ENCODE data around the gene OTUD4.
A peak's percentile ranks its signal among the peaks of the same experiment; 100 is the strongest.
"Not testable (repeated sequence)": the region's sequence is repeated elsewhere in the genome, so short reads cannot be mapped to it uniquely, and the experiment has no call there.

Gene OTUD4, protein sequence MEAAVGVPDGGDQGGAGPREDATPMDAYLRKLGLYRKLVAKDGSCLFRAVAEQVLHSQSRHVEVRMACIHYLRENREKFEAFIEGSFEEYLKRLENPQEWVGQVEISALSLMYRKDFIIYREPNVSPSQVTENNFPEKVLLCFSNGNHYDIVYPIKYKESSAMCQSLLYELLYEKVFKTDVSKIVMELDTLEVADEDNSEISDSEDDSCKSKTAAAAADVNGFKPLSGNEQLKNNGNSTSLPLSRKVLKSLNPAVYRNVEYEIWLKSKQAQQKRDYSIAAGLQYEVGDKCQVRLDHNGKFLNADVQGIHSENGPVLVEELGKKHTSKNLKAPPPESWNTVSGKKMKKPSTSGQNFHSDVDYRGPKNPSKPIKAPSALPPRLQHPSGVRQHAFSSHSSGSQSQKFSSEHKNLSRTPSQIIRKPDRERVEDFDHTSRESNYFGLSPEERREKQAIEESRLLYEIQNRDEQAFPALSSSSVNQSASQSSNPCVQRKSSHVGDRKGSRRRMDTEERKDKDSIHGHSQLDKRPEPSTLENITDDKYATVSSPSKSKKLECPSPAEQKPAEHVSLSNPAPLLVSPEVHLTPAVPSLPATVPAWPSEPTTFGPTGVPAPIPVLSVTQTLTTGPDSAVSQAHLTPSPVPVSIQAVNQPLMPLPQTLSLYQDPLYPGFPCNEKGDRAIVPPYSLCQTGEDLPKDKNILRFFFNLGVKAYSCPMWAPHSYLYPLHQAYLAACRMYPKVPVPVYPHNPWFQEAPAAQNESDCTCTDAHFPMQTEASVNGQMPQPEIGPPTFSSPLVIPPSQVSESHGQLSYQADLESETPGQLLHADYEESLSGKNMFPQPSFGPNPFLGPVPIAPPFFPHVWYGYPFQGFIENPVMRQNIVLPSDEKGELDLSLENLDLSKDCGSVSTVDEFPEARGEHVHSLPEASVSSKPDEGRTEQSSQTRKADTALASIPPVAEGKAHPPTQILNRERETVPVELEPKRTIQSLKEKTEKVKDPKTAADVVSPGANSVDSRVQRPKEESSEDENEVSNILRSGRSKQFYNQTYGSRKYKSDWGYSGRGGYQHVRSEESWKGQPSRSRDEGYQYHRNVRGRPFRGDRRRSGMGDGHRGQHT

DNA sequence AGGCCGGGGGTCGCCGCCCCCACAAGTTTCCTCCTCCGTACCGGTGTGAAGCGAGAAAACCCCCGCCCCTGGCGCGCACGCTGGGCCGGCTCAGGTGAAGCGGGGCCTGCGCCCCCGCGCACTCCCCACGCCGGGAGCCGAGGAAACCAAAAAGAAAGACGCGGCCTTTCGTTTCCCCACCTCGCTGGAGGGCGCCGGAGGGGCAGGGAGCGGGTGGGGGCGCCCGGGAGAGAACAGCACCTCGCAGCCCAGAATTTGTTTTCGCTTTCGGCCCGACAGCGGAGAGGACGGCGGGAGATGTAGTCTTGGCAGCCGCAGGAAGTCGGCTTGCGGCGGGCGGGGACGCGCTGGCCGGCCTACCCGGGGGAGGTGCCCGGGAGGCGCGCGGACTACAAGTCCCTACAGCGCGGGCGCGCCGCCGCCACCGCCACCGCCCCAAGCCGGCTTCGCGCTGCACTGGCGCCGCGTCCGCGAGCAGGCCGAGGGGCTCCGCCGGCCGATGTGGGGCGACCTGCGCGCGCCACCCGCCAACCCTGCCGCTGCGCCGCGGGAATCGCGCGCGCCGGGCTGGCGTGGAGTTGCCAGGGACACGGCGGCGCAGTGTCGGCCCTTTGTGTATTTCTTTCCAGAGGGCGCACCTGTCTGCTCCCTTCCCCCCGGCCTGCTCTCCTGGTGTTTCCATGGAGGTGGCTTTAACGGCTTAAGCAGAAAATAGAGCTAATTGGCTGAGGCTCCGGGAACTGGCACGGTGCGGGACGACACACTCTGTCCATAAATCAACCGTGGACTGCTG, at the start of gene OTUD4:
Gene OTUD4 (minus strand): TSS at position 292 of the 793 bp plus-strand sequence. CDS start 616 bp downstream, outside the sequence.
- DNase-seq, result peak; percentile 67

DNA sequence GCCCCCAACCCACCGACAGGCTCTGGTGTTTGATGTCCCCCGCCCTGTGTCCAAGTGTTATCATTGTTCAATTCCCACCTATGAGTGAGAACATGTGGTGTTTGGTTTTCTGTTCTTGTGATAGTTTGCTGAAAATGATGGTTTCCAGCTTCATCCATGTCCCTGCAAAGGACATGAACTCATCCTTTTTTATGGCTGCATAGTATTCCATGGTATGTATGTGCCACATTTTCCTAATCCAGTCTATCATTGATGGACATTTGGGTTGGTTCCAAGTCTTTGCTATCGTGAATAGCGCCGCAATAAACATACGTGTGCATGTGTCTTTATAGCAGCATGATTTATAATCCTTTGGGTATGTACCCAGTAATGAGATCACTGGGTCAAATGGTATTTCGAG, 42.8 kb upstream of the OTUD4 start:
- not testable (repeated sequence) for DNase-seq

DNA sequence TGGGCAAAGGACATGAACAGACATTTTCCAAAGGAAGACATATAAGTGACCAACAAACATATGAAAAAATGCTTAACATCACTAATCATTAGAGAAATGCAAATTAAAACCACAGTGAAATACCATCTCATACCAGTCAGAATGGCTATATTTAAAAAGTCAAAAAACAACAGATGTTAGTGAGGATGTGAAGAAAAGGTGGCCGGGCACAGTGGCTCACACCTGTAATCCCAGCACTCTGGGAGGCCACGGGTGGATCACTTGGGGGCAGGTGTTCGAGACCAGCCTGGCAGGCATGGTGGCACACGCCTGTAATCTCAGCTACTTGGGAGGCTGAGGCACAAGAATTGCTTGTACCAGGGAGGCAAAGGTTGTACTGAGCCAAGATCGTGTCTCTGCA, 41.1 kb upstream of the OTUD4 start:
- DNase-seq, result not testable (repeated sequence)

DNA sequence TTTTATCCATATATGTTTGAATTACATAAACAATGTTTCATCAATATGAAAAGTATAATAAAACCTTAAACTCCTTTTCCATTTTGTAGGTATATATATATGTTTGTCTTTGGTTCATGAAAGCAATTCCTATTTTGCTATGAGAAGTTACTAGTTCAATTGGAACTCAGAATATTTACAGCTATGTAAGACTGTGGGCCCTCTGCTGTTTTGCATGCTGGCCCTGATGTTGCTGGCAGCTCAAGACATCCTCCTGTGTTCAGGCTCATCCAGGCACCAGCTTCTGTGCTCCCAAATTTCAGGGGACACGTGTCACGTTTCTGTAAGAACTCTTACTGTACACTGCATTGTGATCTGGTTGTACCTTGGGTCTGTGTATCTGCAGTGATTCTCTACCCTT, 38.7 kb upstream of the OTUD4 start:
- DNase-seq, result no peak

DNA sequence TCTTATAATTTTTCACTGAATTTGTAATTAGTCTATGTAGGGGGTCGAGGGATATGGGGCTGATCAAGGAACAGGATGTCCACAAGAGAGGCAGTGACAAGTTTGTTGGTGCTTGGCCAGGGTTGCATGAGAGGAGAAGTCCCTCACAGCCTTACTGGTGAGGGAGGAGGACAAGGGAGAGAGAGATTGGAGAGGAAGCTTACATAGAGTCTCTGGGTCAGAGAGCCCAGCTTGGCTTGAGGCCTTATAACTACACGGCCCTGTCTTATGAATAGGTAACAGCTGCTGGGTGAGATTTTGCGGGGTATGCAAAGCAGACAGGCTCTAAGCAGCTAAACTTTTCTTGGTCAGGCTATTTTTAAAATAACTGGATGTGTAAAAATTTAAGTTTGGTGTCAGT, 37.9 kb upstream of the OTUD4 start:
- DNase-seq, result no peak

DNA sequence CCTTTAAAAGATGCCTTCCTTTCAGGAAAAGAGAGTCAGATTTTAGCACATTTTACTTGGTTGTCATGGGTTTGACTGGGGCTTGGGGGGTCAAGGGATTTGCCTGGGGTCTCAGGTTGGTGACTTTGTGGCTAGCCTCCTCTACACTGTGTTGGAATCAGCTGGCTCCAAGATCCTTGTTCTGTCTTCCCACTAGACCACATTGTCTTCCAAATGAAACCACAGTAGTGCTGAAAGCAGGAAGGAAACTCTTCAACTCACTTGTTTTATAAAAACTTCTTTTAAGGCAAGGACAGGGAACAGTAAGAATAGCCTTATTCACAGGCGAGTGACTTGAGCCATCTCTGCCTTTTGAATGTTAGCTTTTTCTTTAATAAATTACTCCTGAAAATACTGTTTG, 37.0 kb upstream of the OTUD4 start:
- no peak for DNase-seq

DNA sequence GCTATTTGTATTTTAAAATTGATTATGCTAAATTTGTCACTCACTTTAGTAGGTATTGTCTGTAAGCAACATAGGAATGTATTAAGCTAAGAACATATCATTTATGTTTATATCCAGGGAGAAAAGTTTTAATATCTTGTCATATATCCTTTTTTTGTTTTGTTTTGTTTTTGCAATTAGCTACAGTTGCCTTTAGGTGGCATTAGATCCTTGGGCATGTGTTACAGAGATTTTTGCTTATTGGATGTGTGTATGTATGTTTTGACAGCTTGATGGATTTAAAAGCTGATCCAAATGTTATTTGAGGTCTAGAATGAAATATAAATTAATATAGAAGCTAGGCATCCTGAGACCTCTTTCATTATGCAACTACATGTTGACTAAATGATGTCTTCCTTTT, 36.1 kb upstream of the OTUD4 start:
- DNase-seq, result no peak

DNA sequence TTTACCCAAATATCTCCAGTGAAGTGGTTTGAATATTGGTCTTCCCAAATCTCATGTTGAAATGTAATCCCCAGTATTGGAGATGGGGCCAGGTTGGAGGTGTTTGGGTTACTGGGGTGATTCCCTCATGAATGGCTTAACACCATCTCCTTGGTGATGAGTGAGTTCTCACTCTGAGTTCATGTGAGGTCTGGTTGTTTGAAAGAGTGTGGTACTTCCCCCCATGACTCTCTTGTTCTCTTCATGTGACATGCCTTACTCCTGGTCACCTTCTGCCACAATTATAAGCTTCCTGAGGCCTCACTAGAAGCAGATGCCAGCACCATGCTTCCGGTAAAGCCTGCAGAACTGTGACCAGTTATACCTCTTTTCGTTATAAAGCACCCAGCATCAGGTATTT, 32.9 kb upstream of the OTUD4 start:
- DNase-seq, result no peak

DNA sequence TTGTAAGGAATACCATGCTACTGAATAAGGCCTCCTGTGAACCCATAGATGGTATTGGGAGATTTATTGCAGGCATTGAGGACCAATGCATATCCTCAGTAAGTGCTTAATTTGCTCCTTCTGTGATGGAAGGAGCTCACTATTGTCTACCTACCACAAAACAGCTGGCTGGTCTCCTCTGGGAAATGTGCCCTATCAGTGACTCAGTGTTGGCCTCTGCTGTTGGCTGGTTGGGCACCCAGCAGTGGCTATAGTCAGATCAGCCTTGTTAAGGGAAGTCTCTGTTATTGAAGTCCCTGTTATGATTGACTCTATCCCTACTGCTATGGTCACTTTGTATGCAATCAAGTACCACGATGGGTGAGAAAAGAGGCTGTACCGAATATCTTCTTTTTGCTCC, 27.5 kb upstream of the OTUD4 start:
- no peak for DNase-seq

DNA sequence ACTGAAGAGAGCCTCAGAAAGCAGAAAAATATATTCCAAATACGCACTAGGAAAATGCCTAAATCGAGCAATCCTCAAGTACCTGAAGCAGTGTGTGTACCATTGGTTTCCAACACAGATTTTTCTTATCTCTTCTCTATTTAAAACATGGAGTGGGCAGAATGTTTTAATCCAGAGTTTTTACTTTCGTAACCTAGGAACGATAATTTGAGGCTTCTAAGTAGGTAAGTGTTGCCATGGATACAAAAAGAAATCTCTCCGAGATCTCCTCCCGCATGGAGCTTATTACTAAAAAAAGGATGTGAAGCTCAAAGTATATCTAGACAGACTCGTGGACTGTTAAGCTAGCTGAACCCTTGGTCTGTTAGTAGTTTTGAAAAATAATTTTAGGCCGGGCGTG, 23.0 kb upstream of the OTUD4 start:
- no peak for DNase-seq

DNA sequence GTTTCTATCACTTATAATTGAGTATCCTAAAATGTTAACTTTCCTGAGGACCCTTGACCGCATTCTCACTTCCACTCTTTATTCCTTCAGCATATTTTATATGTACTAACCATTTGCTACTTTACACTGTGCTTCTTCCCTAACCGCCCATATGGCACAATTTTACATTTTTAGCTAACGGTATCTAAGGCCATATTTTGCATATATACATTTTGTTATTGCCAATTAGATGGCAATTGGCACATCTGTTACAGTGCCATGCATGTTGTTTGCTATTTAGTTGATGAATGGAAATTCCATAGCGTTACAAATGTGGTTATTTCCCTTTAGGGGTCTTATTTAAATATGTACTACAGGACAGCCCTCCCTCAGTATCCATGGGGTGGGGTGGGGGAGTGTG, 20.0 kb upstream of the OTUD4 start:
- no peak for DNase-seq

DNA sequence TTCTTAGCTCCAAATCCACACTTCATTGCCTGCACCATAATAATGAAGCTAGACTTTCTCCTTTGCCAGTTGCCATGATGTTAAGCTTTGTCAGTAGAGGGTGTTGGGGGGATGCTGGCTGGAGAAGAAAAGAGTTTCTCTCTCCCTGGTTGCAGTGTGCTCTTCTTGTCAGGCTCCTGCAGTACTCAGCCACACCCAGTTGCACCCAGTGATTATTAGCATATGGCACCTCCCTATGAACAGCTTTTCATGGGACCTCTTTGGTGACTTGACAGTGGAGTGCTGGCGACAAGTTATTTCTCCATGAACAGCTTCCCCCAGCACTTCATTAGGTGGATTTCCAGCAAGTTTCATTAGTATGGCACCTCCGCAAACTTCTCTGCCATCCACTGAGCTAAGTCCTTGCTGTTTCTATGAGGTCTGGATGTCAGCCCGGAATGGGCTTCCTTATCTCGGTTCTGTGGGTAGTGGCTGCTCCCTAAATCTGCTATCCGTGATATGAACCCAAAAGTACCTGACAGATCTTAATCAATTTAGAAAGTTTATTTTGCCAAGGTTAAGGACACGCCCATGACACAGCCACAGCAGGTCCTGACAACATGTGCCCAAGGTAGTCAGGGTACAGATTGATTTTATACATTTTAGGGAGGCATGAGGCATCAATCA, 18.8 kb upstream of the OTUD4 start:
- no peak for DNase-seq

DNA sequence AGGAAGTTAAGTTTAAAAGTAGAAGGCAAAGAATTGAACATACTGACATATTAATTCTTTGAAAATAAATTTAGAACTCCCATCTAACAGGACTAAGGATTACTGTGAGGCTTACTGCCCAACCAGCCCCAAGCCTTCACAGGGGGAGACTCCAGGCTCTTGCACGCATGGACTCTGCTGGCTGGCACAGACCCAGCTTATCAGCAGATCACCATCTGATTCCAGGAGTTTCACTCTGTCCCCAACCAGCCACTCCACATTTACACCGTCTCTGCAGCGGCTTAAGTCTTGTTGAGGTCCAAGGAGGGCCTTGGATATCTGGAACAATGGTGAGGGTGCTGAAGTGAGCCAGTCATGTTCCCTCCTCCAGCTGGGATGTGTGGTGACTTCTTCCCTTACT, 16.4 kb upstream of the OTUD4 start:
- DNase-seq, result no peak

DNA sequence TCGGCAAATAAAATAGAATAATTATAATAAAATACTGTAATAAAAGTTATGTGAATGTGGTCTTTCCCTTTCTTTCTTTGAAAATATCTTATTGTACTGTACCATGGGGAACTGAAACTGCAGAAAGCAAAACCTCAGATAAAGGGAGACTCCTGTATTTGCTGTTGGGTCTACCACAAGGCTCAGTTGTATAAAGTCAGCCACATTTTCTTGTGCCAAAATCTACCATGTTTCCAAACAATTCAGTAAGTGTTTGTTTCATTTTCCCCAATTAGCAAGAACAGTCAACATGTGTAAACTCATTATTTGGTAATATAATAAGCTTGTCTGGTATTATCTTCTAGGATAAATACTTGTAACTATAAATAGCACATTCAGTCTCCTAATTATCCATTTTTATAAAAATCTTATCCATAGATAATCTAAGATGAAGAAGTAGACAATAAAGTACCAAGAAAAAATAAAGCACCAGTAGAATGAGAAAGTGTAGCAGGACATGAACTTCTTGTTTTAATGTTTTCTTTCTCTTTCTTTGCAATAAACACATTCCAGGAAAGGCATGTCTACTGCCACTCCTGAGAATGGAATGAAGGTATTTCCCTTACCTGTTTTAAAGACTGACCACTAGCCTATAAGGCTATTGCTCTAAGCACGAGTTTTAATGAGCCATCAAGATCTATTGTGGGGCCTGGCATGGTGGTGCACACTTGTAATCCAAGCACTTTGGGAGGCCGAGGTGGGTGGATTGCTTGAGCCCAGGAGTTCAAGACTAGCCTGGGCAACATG, 15.0 kb upstream of the OTUD4 start:
- no peak for DNase-seq

DNA sequence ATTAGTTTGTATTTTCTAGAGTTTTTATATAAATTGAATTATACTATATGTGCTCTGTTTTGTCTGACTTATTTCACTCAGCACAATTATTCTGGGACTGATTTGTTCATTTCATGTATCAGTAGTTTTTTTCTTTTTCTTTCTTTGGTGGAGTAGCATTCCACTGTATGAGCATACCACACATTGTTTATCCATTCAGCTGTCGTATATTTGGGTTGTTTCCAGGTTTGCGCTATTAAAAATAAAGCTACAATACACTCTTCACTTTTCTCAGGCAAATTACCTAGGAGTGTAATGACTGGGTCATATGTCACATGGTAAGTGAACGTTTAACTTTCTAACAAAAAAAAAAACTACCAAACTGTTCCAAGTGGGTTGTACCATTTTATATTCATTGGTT, 9.6 kb upstream of the OTUD4 start:
- no peak for DNase-seq

DNA sequence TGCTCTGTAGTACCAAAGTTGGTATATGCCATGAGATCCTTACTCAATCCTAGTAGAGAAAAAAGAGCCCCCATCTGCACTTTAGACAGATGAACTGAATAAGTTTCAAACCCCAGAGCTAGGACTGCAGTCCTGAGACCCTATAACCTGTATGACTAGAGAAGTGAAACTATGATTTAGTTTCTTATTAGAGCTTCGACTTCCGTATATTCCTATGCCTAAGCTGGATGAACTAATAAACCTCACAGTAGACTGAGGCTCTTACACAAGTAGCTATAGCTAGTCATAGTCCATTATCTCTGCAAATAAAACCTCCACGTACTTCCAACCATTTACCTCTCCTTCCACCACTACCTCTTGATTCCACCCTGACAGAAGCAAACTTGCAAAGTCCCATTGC, 6.3 kb upstream of the OTUD4 start:
- no peak for DNase-seq

DNA sequence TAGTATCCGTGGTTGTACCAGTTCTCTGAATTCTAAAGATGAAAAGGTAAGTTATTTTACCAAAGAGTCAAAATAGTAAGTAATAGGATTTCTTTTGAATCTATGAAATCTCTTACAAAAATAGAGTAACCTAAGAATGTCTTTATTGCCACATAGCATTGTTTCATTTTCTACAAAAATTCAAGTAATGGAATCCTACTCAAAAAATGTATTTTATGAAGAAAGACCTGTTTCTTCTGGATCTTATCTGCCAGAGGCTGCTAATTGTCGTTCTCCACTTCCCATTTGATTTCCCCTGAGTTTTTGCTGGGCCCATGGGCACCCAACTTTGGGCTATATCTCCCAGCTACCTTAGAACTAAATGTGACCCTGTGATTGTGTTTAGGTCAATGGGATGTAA, 3.2 kb upstream of the OTUD4 start:
- no peak for DNase-seq

DNA sequence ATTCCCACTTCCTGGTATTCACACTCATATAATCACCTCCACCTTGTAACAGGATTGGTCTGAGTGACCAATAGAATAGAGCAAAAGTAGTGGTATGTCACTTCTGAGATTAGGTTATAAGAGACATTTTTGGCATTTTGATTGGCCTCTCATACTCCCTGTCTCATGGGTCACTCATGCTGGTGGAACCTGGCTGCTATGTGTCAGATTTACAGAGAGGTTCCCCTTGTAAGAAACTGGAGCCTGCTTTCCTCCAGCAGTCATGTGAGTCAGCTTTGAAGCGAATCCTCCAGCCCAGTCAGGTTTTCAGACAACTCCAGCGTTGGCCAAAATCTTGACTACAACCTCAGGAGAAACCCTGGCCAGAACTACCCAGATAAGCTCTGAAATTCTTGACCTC, 2.6 kb upstream of the OTUD4 start:
- no peak for DNase-seq

DNA sequence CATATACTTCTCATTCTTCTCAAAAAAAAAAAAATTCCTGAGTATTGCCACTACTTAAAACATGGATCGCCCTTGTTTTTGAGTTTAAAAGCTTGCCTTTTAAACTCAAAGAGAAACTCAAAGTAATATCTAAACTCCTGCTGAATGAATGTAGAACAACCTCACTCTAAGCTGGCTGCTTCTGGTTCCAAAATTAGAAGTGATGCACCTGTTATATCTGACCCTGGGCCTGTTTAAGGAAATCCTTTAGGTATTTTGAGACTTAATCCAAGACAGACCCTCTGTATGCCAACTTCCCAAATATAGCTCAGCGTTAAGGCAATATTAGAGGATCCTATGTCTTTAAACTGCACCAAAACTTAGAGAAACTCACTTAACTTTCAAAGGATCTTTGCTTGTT, 1.8 kb upstream of the OTUD4 start:
- no peak for DNase-seq

DNA sequence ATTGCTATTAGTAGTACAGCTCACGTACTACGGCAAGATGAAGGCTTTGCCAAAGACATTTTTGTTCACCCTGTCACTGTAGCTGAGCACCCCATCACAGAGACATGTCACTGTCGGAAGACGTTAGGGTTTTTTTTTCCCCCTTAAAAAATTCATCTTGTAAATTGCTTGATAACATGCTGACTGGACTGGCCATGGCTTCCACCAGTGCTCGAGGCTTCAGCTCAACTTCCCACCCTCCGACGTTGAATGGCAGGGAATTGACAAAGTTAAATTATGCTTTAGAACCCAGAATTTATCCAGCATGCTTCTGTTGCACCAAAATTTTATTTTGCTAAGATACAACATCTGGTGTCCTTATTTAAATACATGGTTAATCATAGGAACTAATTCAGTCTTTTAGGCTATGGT, 707 bp upstream of the OTUD4 start:
- no peak for DNase-seq

DNA sequence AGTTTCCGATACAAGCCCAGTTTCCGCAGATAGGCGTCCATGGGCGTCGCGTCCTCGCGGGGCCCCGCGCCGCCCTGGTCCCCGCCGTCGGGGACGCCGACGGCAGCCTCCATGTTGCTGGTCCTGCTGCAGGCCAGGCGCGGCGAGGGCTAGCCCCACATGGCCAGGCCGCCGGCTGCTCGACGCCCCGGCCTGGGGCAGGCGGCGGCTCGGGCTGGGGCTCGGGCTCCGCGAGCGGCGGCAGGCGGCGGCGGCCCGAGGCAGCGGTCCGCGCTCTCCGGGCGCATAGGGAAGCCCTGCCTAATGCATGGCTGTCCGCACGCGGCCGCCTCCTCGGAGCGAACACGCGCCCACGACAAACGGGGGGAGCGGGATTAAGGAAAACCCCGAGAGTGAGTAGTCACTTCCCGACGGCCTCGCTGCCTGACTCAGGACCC, 510 bp downstream of the OTUD4 start:
- DNase-seq, result not testable (repeated sequence)
